Muscle of arm (tissue), 12 donors: Measurements from ENCODE around the gene POR. TPM values are rescaled to one million over a fixed set of nuclear protein-coding genes. Genes with fewer than 3 reads are reported as not detected.

Experiments
- DNase-seq: peaks from one replicate; pipeline ENCODE4 v3.0.0-alpha.2; 2013
- polyA plus RNA-seq, 12 donors: library from polyadenylated mRNA; unstranded; fragments of 120-200 nt; gene quantifications; one replicate each; pipeline ENCODE4 v1.2.1, GENCODE V29; 2013; ENCODE audit not compliant: insufficient read length in 12 of 12

Gene POR
- polyA plus RNA-seq, 12 donors: 23.4 to 58.4 (median 31.8) TPM; not detected in 1

- no peak for DNase-seq
Observed at GRCh38 chr7:75950111-75950681, 35.2 kb downstream of the POR start.

- no peak for DNase-seq
Observed at GRCh38 chr7:75951506-75951905, 36.6 kb downstream of the POR start.

- no peak for DNase-seq
Observed at GRCh38 chr7:75953431-75953830, 38.5 kb downstream of the POR start.

DNA sequence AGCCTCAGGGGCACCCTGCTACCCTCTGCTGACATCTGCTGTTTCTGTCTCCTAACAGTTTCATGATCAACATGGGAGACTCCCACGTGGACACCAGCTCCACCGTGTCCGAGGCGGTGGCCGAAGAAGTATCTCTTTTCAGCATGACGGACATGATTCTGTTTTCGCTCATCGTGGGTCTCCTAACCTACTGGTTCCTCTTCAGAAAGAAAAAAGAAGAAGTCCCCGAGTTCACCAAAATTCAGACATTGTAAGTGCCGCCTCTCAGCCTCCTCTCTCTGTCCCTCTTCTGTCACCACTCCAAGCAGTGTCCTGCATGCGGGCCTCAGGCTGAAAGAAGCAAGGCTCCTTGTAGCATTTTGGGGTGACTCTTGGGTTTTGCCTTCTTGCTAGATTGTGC is 39.0 kb downstream of the POR start:
- no peak for DNase-seq

GRCh38 chr7:75955331-75955955 is 40.5 kb downstream of the POR start:
- no peak for DNase-seq

DNA sequence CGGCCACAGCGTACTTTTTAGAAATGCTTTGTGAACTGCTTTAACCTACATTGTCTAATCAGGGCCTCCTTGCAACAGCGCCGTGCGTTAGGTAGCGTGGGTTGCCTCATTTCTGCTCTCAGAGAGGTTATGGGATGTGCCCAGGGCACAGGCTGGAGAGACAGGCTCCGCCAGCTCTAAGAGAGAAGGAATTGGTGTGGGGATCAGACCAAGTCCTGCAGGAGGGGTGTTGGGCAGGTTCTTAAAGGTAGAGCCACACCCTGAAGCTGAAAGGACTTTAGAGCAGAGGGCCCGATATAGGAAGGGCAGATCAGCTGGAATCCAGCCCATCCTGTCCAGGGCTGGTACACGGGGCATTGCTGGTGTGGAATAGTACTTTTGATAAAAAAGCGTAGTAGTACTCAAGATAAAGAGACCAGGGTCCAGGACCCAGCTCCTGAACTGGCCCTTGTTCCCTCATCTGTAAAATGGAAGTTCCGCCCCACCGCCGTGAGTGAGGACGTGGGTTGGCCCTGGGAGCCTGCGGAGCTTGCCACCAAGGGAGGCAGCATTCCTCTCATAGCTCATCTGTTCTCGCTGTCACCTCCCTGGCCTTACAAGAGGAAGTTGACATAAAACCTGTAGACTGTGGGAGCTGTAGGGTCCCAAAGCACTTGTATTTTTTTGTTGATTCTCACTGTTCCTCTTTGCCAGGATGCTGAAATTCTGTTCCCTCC is 42.2 kb downstream of the POR start:
- DNase-seq: no peak

DNA sequence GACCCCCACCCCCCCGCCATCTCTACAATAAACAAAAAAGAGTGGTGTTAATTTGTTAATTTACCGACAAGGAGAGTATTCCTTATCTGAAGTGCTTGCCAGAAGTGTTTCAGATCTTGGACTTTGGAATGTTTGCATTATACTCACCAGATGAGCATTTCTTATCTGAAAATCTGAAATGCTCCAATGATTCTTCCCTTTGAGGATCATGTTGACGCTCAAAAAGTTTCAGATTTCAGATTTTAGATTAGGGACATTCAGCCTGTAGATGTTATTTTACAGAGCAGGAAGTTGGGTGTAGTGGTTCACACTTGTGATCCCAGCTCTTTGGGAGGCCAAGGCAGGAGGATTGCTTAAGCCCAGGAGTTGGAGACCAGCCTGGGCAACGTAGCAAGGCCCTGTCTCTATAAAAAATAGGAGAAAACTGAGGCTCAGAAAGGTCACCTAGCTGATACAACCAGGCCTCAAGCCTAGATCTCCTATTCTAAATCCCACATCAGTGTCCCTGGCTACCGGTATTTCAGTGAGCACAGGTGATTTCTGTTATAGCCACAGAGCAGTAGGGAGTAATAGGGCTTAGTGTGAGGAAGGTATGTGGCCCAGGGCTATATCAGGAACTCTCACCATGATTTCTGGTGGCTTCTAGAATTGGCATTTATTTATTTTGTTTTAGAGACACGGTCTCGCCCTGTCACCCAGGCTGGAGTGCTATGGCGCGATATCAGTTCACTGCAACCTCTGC is 44.0 kb downstream of the POR start:
- DNase-seq: no peak

DNA sequence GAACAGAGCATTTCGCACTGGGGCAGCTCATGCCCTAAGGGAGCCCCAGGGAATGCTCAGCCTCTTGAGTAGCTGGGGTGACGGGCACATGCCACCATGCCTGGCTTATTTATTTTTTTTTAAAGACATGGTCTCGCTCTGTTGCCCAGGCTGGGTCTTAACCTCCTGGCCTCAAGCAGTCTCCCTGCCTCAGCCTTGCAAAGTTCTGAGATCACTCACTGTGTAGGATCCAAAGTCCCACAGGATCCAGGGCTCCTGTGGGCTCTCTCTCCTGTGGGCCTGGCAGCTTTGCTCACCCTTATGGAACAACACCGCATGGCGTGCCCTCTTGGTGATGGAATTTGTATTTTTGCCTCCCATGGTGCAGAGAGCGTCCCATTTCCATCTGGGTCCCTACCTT is 45.4 kb downstream of the POR start:
- no peak for DNase-seq

- DNase-seq: no peak
Observed at GRCh38 chr7:75961218-75961617, 46.3 kb downstream of the POR start.

DNA sequence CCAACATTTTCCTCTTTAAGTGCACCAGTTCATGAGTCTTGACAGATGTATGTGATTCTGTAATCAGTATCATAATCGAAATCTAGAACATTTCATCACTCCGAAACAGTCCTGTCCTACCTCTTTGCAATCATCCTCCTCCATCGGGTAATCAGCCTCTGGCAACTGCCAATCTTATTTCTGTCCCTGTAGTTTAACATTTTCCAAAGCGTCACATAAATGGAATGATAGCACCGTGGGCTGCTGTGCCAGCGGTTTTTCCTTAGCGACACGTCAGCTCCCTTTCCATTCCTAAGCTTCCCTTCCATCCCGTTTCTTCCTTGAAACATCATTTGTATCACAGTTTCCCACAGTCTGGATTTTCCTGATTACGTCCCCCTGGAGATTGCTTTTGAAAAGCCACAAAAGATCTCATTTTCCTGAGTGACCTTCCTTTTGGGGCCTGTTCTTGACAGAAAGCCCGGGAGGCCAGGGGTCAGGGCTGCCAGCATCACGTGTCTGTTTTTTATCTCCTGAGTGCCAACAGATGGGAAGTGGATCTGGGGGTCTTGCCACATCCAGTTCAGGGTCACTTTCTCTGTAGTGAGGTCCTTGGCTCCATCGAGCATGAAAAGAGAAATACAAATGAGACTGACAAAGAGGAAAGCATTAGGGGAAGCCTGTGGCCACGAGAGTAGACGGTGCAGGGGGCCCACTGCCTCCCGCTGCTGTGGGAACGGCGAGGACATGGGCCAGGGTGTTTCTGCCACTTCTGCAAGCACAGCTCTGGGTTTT is 47.8 kb downstream of the POR start:
- peak; percentile 69 for DNase-seq

- DNase-seq: no peak
Observed at GRCh38 chr7:75963381-75963995, 48.5 kb downstream of the POR start.

DNA sequence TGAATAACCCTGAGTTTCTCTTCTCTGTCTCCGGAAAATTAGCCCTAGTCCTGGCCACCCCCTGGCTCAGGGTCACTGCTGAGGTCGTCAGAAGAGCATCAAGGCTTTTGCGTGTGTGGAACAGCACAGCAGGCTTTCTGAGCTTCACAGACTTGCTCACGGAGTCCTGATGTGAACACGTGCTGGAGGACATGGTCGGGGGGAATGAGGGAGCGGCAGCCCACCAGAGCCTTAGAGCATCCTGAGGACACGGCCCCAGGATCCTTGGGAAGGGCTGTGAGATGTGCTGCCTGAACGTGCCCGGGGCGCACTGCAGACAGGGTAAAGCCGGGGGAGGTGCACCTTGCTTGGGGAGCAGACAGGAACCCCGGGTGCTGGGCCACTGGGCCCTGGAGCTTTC is 50.7 kb downstream of the POR start:
- DNase-seq: no peak

DNA sequence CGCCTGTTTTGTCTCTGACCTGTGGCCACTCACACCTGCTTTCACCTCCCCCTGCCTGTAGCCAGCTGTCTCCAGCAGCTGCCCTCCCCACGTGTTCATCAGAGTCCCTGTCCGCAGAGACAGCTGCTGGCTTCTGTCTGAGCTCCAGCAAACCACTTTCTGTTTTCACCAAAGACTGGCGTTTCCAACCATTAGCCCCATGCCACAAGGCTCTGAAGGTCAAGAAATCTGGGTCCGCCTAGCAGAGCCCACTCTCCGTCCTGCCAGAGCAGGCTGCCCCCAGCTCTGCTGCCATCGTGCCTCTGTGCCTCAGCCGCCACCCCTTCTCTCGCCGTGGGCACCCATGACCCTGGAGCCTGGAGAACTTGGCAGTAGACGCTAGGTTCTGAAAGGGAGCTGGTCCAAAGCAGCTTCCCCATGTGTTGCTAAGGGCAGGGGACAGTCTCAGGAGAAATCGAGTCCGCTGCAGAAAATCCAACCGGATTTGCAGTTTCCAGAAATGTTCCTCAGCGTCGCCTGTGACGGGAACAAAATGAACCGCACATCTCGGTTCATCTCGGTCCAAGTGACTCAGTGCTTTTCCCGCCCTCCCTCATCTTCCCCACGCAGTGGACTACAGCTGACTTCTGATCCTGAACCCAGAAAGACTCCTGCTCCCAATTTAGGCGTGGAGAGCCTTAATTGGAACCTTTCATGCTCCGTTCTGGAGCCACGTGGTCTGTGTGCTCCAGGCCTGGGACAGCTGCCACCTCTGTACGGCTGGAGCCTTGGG is 51.4 kb downstream of the POR start:
- peak; percentile 78 for DNase-seq

GRCh38 chr7:75967055-75967454 is 52.1 kb downstream of the POR start:
- no peak for DNase-seq

DNA sequence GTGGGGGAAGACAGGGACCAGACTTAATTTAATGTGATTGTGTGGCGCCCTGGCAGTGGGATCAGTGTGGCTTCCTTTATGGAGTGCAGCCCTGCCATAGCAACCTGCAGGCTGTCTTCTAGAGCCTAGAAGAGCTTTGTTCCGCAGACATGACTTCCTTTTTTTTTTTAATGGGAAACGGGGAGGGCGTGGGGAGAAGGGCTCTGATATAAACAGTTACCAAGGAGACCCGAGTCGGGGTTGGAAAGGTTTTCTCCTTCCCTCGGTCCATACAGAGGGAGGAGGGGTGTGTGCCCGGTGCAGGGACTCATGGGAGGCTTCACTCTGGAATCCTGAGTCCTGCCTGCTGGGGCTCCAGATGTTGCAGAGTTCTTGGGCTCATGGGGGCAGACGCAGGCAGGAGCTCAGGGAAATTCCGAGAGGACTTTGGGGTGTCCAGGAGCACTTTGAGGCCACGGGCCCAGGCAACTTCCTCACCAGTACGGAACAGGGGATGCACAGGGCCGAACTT is 52.6 kb downstream of the POR start:
- DNase-seq: no peak

GRCh38 chr7:75968012-75968411 is 53.1 kb downstream of the POR start:
- DNase-seq: no peak

DNA sequence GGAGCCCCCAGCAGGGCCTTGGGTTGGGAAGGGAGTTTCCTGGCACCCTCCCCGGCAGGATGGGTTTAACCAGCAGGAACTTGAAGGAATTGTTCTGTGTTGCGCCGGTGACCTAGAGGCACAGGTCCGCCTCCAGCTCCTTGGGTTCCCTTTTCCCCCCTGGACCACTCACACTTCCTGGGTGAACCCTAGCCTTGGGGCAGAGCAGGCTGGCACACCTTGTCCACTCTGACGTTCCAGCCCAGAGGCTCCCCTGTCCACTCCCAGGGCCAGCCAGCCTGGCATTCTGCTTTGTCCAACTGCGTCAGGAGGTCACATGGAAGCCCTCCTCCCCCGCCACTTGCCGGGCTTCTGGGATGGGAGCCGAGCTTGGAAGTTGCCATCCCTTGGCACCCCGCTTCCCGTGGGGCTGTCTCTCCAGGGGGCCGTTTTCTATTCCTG is 53.6 kb downstream of the POR start:
- no peak for DNase-seq

GRCh38 chr7:75969182-75969581 is 54.2 kb downstream of the POR start:
- DNase-seq: no peak

GRCh38 chr7:75969704-75970498 is 54.9 kb downstream of the POR start:
- no peak for DNase-seq
